B cell (primary cell): ENCODE results near the gene PLAAT3. TPM values are rescaled to one million over a fixed set of nuclear protein-coding genes. Genes with fewer than 3 reads are reported as not detected.
A peak's percentile ranks its signal among the peaks of the same experiment; 100 is the strongest.

ENCODE experiments used
- ATAC-seq: fragments of 200-7000 bp; cut with Tn5 transposase; one replicate; pipeline ENCODE4 v1.10.0; 2021; ENCODE audit warnings: low read depth, mild to moderate bottlenecking, moderate number of reproducible peaks, moderate library complexity
- CTCF ChIA-PET: fragments of 350-600 bp; sonication (Branson Sonifier 250); formaldehyde crosslinking; loops from one replicate; lab custom pipeline; 2021; ENCODE audit warnings: antibody characterized with exemption, inconsistent platforms; lab: Charles Lee
- POLR2A ChIA-PET: fragments of 350-600 bp; sonication (Branson Sonifier 250); formaldehyde crosslinking; loops from one replicate; lab custom pipeline; 2021; ENCODE audit warnings: antibody characterized with exemption; lab: Charles Lee
- DNase-seq: peaks from one replicate; pipeline ENCODE4 v3.0.0; 2013
- H2AFZ ChIP-seq: 2 replicates; pipeline ENCODE4 v1.6.1; 2012; ENCODE audit warnings: mild to moderate bottlenecking, low read depth, low read length; ENCODE audit not compliant: insufficient read depth, poor library complexity, severe bottlenecking
- H3K27ac ChIP-seq, 2 donors: 1 replicate in 1 of 2; 2 replicates in 1 of 2; pipeline ENCODE4 v1.5.1; 2012 to 2013; ENCODE audit warnings: low read length in 2 of 2, mild to moderate bottlenecking in 2 of 2, moderate library complexity in 1 of 2
- H3K27me3 ChIP-seq, 4 experiments: fragments of 200-600 bp in 1 of 4; sonication (generic) in 1 of 4; replicated peaks in 1 of 4; 1 replicate in 2 of 4; 2 replicates in 2 of 4; pipeline versions ENCODE4 v1.6.1 to v1.7.0; 2013 to 2016; ENCODE audit warnings: low read length in 3 of 4, mild to moderate bottlenecking in 2 of 4, mixed read lengths in 1 of 4, moderate library complexity in 1 of 4; ENCODE audit not compliant: insufficient read depth in 4 of 4, control insufficient read depth in 3 of 4; ENCODE audit errors: control extremely low read depth in 1 of 4
- H3K36me3 ChIP-seq, 2 experiments: replicated peaks in 1 of 2; 1 replicate in 1 of 2; 2 replicates in 1 of 2; pipeline versions ENCODE4 v1.6.1 to v1.7.1; 2013; ENCODE audit warnings: low read length in 1 of 2; ENCODE audit not compliant: insufficient read depth in 2 of 2, control insufficient read depth in 1 of 2; ENCODE audit errors: control extremely low read depth in 1 of 2, extremely low read depth in 1 of 2
- H3K4me1 ChIP-seq, 2 donors: fragments of 200-600 bp in 1 of 2; sonication (generic) in 1 of 2; 1 replicate in 1 of 2; 2 replicates in 1 of 2; pipeline versions ENCODE4 v1.5.1 to v1.6.1; 2013 to 2017; ENCODE audit warnings: low read length in 2 of 2; ENCODE audit not compliant: control insufficient read depth in 2 of 2, insufficient read depth in 2 of 2
- H3K4me2 ChIP-seq: replicated peaks from 2 replicates; pipeline ENCODE3; 2012; ENCODE audit warnings: mild to moderate bottlenecking, low read depth, low read length; ENCODE audit not compliant: poor library complexity, severe bottlenecking
- H3K4me3 ChIP-seq, 5 experiments: fragments of 200-600 bp in 1 of 5; sonication (generic) in 1 of 5; 1 replicate in 3 of 5; 2 replicates in 2 of 5; pipeline versions ENCODE4 v1.5.1 to v1.7.0; 2011 to 2016; ENCODE audit warnings: low read length in 4 of 5, mild to moderate bottlenecking in 4 of 5, low read depth in 2 of 5, control low read depth in 1 of 5, moderate library complexity in 1 of 5; ENCODE audit not compliant: insufficient read depth in 1 of 5; ENCODE audit errors: control extremely low read depth in 1 of 5, extremely low read depth in 1 of 5
- H3K79me2 ChIP-seq: fragments of 200-600 bp; sonication (generic); one replicate; pipeline ENCODE4 v1.6.0; 2016; ENCODE audit warnings: low read length; ENCODE audit not compliant: control insufficient read depth, insufficient read depth
- H3K9ac ChIP-seq: fragments of 200-600 bp; sonication (generic); 2 replicates; pipeline ENCODE4 v1.6.1; 2017; ENCODE audit warnings: mild to moderate bottlenecking, low read length, moderate library complexity
- H3K9me3 ChIP-seq, 3 donors: one replicate each; pipeline versions ENCODE4 v1.6.1 to v1.7.1; 2013; ENCODE audit warnings: low read length in 2 of 3; ENCODE audit not compliant: control insufficient read depth in 2 of 3, insufficient read depth in 1 of 3; ENCODE audit errors: control extremely low read depth in 1 of 3
- H4K20me1 ChIP-seq: 2 replicates; pipeline ENCODE4 v1.6.0; 2012; ENCODE audit warnings: mild to moderate bottlenecking, low read length; ENCODE audit not compliant: insufficient read depth, control insufficient read depth, poor library complexity, severe bottlenecking
- H3K27ac Mint-ChIP-seq: one replicate; pipeline ENCODE4 v1.8.0; 2021; ENCODE audit warnings: mixed read lengths
- H3K27me3 Mint-ChIP-seq: one replicate; pipeline ENCODE4 v1.8.0; 2021; ENCODE audit warnings: mixed read lengths
- H3K4me1 Mint-ChIP-seq: one replicate; pipeline ENCODE4 v1.8.0; 2021; ENCODE audit warnings: mixed read lengths
- H3K4me3 Mint-ChIP-seq: one replicate; pipeline ENCODE4 v1.8.0; 2021; ENCODE audit warnings: mixed read lengths
- H3K9me3 Mint-ChIP-seq: one replicate; pipeline ENCODE4 v1.8.0; 2022; ENCODE audit warnings: mixed read lengths; ENCODE audit not compliant: insufficient read depth
- EZH2 ChIP-seq: IDR thresholded peaks from 2 replicates; pipeline ENCODE4 v1.6.1; 2012; ENCODE audit warnings: borderline replicate concordance, low read depth, mild to moderate bottlenecking, moderate library complexity, low read length; ENCODE audit not compliant: insufficient read depth, poor library complexity, severe bottlenecking
- WGBS: methylation state at CpG from one replicate; pipeline ENCODE4 v1.1.5; 2013; ENCODE audit warnings: missing lambda C conversion rate; ENCODE audit not compliant: insufficient coverage; 5-methylcytosine and 5-hydroxymethylcytosine counted together
- intact Hi-C: fragments of 100-400 bp; cut with micrococcal nuclease; formaldehyde crosslinking; loops from one replicate; pipeline ENCODE4 v1.10.0; 2022
- polyA plus RNA-seq: library from polyadenylated mRNA; depleted of rRNA; stranded (reverse); fragments of >200 nt; gene quantifications from 2 replicates; pipeline ENCODE4 v1.2.3, GENCODE V29; 2012
- total RNA-seq, 2 donors: library from RNA; stranded (reverse); fragments of 120-200 nt in 1 of 2; gene quantifications; 1 replicate in 1 of 2; 2 replicates in 1 of 2; pipeline versions ENCODE4 v1.2.3 to v1.2.4, GENCODE V29; 2013 to 2022
- TF ChIP-seq, protein P1 (sequence below): fragments of 200-600 bp; IDR thresholded peaks from one replicate; pipeline ENCODE4 v1.8.0; 2022; ENCODE audit warnings: antibody characterized with exemption, mild to moderate bottlenecking

PLAAT3 gene
- total and polyA plus RNA-seq, 2 donors (not counting 1 experiment from before 2014, with no cell fraction given), result 2.3 to 3.1 TPM

DNA sequence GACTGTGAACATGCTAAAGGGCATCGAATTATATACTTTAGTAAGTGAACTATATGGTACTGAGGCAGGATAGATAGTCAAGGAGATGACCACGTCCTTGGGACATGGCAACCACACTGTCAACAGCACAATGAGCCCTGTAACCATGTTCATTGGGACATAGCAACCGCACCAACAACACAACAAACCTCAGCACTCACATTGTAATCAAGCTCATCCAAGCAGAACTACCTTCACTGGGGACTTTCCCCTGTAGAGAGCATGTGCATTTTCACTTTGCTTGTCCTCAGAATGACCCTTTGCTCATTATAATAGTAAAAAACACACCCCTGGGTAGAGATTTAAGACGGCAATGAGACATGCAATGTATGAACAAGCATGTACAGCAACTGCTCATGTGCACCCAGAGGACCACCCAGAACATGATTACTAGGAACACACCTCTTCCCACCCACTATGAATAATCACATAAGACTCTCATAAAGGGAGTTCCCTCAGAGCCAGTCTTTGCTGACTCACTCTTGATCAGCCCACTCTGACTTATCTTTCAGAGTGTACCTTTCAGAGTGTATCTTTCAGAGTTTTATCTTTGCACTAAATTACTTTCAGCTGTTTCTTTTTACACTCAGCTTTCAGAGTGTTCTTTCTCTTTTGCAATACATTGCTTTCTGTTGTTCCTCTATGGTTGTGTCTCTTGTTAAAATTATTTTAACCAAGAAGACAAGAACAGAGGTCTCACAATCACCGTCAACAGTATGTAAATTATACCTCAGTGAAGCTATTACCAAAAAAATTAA is 47.0 kb downstream of the PLAAT3 start:
- H3K27ac Mint-ChIP-seq, result peak overlapping the region; percentile 97
- no peaks in the 10 kb centered on the region for H3K27me3 ChIP-seq
- intact Hi-C loops, result loop anchor here (1.0 to 5.0 kb wide), 4 partner anchors 24 to 370 kb away; partner anchors contain the start of genes ATL3 and NAA40
- no peaks in the 10 kb centered on the region for H3K79me2 ChIP-seq
- H3K4me3 Mint-ChIP-seq, result peak overlapping the region; percentile 79
- H3K36me3 ChIP-seq, result no peaks in the 10 kb centered on the region
- H3K9ac ChIP-seq, result peak overlapping the region; percentile 64
- WGBS, result 0% methylated on average over 2 of the region's 5 CpGs
- peak overlapping the region; percentile 64 for H3K4me2 ChIP-seq
- H3K27ac ChIP-seq, result peak overlapping the region; percentile 92 to 94
- DNase-seq (peak; percentile 97), ATAC-seq (peak; percentile 81)
- H2AFZ ChIP-seq, result no peak overlapping the region
- H3K9me3 ChIP-seq, result peaks cover 0 to 5% (median 0%) of the 10 kb centered on the region in 3 donors
- H3K4me1 ChIP-seq, result peaks cover 38 to 51% of the 10 kb centered on the region in 2 donors
- H3K27me3 Mint-ChIP-seq, result peaks cover 4% of the 10 kb centered on the region
- POLR2A ChIA-PET, result interaction anchor here (0.6 kb wide), 1 partner anchor 17 kb away, joined by 3 read pairs; no protein-coding TSS in a partner anchor
- TF ChIP-seq, protein P1, sequence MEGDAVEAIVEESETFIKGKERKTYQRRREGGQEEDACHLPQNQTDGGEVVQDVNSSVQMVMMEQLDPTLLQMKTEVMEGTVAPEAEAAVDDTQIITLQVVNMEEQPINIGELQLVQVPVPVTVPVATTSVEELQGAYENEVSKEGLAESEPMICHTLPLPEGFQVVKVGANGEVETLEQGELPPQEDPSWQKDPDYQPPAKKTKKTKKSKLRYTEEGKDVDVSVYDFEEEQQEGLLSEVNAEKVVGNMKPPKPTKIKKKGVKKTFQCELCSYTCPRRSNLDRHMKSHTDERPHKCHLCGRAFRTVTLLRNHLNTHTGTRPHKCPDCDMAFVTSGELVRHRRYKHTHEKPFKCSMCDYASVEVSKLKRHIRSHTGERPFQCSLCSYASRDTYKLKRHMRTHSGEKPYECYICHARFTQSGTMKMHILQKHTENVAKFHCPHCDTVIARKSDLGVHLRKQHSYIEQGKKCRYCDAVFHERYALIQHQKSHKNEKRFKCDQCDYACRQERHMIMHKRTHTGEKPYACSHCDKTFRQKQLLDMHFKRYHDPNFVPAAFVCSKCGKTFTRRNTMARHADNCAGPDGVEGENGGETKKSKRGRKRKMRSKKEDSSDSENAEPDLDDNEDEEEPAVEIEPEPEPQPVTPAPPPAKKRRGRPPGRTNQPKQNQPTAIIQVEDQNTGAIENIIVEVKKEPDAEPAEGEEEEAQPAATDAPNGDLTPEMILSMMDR, result no peak
- no peaks in the 10 kb centered on the region for H4K20me1 ChIP-seq
- H3K4me1 Mint-ChIP-seq, result peaks cover 44% of the 10 kb centered on the region
- CTCF ChIA-PET, result interaction anchor here (1.3 to 1.8 kb wide), 3 partner anchors 15 to 88 kb away, joined by 3 to 8 read pairs (median 7); partner anchors contain the start of gene PLAAT4
- peak overlapping the region in 3 of 5 experiments; percentile 21 to 59 (median 34) for H3K4me3 ChIP-seq
- no peaks in the 10 kb centered on the region for H3K9me3 Mint-ChIP-seq

DNA sequence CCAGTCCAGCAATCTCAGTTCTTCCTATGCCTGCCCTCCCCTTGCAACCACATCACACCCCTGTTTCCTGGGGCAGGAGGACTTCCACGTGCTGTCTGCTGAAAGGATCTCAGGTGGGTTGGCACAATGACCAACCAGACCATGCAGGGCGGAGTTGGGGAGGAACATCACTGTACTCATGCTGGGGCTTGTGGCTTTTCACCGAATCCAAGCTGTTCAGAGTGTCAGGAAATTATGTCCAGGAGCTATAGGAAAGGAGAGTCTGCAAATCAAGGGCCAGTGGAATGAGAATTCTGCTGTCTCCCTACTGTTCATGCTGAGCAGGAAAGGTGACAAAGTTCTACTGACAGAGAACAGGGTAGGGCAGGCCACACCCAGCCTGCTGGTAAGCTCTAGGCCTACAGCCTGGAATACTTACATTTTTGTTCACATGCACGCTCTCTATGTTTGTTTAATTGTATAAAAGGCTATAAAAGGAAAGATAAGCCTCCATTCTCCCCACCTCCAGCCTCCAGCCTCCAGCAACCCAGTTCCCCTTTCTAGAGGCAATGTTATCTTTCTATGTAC is 49.4 kb downstream of the PLAAT3 start:
- Histone ChIP-seq H3K36me3 (no peaks in the 10 kb centered on the region), H3K4me1 (peaks cover 33 to 44% of the 10 kb centered on the region in 2 donors), H3K4me2 (peak overlapping the region; percentile 11), H3K4me3 (no peak overlapping the region), H3K27ac (no peak overlapping the region), H3K27me3 (peaks cover 0 to 4% (median 2%) of the 10 kb centered on the region in 4 experiments), H2AFZ (no peak overlapping the region), H3K9ac (no peak overlapping the region), H3K79me2 (no peaks in the 10 kb centered on the region), H4K20me1 (no peaks in the 10 kb centered on the region), H3K9me3 (peaks cover 0 to 5% (median 0%) of the 10 kb centered on the region in 3 donors)
- DNase-seq, result no peak
- ChIA-PET CTCF (interaction anchor here (1.0 kb wide), 1 partner anchor 75 kb away, joined by 3 read pairs; no protein-coding TSS in a partner anchor), POLR2A (no interaction called here)
- 71% methylated on average over 3 of the region's 4 CpGs for WGBS
- Mint-ChIP-seq H3K9me3 (no peaks in the 10 kb centered on the region), H3K27ac (no peak overlapping the region), H3K27me3 (peaks cover 15% of the 10 kb centered on the region), H3K4me1 (peaks cover 41% of the 10 kb centered on the region), H3K4me3 (no peak overlapping the region)
- TF ChIP-seq, protein P1, result no peak
- no peak for TF ChIP-seq EZH2
- ATAC-seq, result no peak
- intact Hi-C loops, result loop anchor here (5.0 kb wide), 1 partner anchor 372 kb away; the partner anchor contains the start of gene NAA40
